T-cell (primary cell): Measurements from ENCODE around the gene WDR7. TPM values are rescaled to one million over a fixed set of nuclear protein-coding genes. Genes with fewer than 3 reads are reported as not detected.

Source experiments
- ATAC-seq, 4 experiments: fragments of 200-7000 bp in 3 of 4; fragments of 150-1000 bp in 1 of 4; cut with Tn5 transposase; replicated peaks in 1 of 4; 1 replicate in 3 of 4; 2 replicates in 1 of 4; pipeline ENCODE4 v1.10.0; 2021; ENCODE audit warnings: moderate library complexity in 3 of 4, mild to moderate bottlenecking in 2 of 4, moderate number of reproducible peaks in 1 of 4
- CTCF ChIA-PET, 2 donors: fragments of 300-600 bp; sonication (Branson Sonifier 250); formaldehyde crosslinking; loops; one replicate each; lab custom pipeline; 2022; ENCODE audit warnings: antibody characterized with exemption in 2 of 2; lab: Charles Lee
- POLR2A ChIA-PET, 2 donors: fragments of 300-600 bp; sonication (Branson Sonifier 250); formaldehyde crosslinking; loops; one replicate each; lab custom pipeline; 2022; ENCODE audit warnings: antibody characterized with exemption in 2 of 2; lab: Charles Lee
- DNase-seq, 35 experiments: peaks; one replicate each; pipeline versions ENCODE4 v3.0.0 to v3.0.0-alpha.2; 2013 to 2023
- H3K27ac ChIP-seq: one replicate; pipeline ENCODE4 v1.5.1; 2013; ENCODE audit warnings: low read length
- H3K27me3 ChIP-seq, 2 experiments: replicated peaks in 1 of 2; 1 replicate in 1 of 2; 2 replicates in 1 of 2; pipeline versions ENCODE4 v1.6.1 to v1.7.0; 2013; ENCODE audit warnings: low read length in 1 of 2, mixed read lengths in 1 of 2; ENCODE audit not compliant: control insufficient read depth in 2 of 2, insufficient read depth in 2 of 2; ENCODE audit errors: extremely low read depth in 1 of 2
- H3K36me3 ChIP-seq, 2 donors: 1 replicate in 1 of 2; 2 replicates in 1 of 2; pipeline versions ENCODE4 v1.6.1 to v1.7.0; 2013; ENCODE audit warnings: low read length in 1 of 2; ENCODE audit not compliant: control insufficient read depth in 2 of 2, insufficient read depth in 1 of 2; ENCODE audit errors: extremely low read depth in 1 of 2
- H3K4me1 ChIP-seq, 2 experiments: 1 replicate in 1 of 2; 2 replicates in 1 of 2; pipeline versions ENCODE4 v1.6.1 to v1.7.0; 2013; ENCODE audit warnings: low read length in 2 of 2, mixed read lengths in 1 of 2; ENCODE audit not compliant: insufficient read depth in 2 of 2, control insufficient read depth in 1 of 2; ENCODE audit errors: extremely low read depth in 1 of 2
- H3K4me3 ChIP-seq, 2 donors: 1 replicate in 1 of 2; 2 replicates in 1 of 2; pipeline versions ENCODE4 v1.5.1 to v1.7.0; 2013; ENCODE audit warnings: mild to moderate bottlenecking in 2 of 2, low read length in 1 of 2, moderate library complexity in 1 of 2; ENCODE audit not compliant: control insufficient read depth in 1 of 2; ENCODE audit errors: extremely low read depth in 1 of 2
- H3K9me3 ChIP-seq: 2 replicates; pipeline ENCODE4 v1.7.0; 2013
- H3K27ac Mint-ChIP-seq, 2 donors: one replicate each; pipeline ENCODE4 v1.8.0; 2020 to 2021; ENCODE audit warnings: mild to moderate bottlenecking in 2 of 2, mixed read lengths in 2 of 2
- H3K27me3 Mint-ChIP-seq, 2 donors: one replicate each; pipeline ENCODE4 v1.8.0; 2021 to 2022; ENCODE audit warnings: mixed read lengths in 2 of 2
- H3K36me3 Mint-ChIP-seq: one replicate; pipeline ENCODE4 v1.8.0; 2021; ENCODE audit warnings: mixed read lengths
- H3K4me1 Mint-ChIP-seq, 3 donors: one replicate each; pipeline ENCODE4 v1.8.0; 2020 to 2022; ENCODE audit warnings: mixed read lengths in 3 of 3, mild to moderate bottlenecking in 1 of 3
- H3K4me3 Mint-ChIP-seq, 3 donors: one replicate each; pipeline ENCODE4 v1.8.0; 2020 to 2022; ENCODE audit warnings: mild to moderate bottlenecking in 3 of 3, mixed read lengths in 3 of 3, moderate library complexity in 3 of 3
- H3K9me3 Mint-ChIP-seq, 3 donors: one replicate each; pipeline ENCODE4 v1.8.0; 2020 to 2022; ENCODE audit warnings: mixed read lengths in 3 of 3
- WGBS: methylation state at CpG from one replicate; pipeline ENCODE4 v1.1.5; 2013; ENCODE audit warnings: missing lambda C conversion rate; ENCODE audit not compliant: insufficient coverage; 5-methylcytosine and 5-hydroxymethylcytosine counted together
- total RNA-seq, 35 experiments: library from RNA in 6 of 35; stranded (reverse) in 6 of 35; fragments of 120-200 nt in 1 of 35; gene quantifications; one replicate each; pipeline versions ENCODE4 v1.2.1 to v1.2.4 and lab custom pipeline; 2013 to 2026

Gene WDR7
- total RNA-seq, 5 donors from 2014 or later (not counting 1 experiment from before 2014, with no cell fraction given) = 35.9 to 65.6 (median 41.5) TPM

GRCh38 chr18:56799756-56800155 is 148.6 kb downstream of the WDR7 start:
- Histone ChIP-seq H3K4me1 (no peaks in the 10 kb centered on the region), H3K27ac (no peak overlapping the region), H3K27me3 (no peaks in the 10 kb centered on the region), H3K4me3 (no peak overlapping the region), H3K9me3 (peaks cover 3% of the 10 kb centered on the region), H3K36me3 (peaks cover 0 to 19% of the 10 kb centered on the region in 2 donors)
- WGBS = no CpG with 5 or more reads among the region's 2 CpGs
- no peaks in the 10 kb centered on the region for H3K27me3 Mint-ChIP-seq
- H3K4me1 Mint-ChIP-seq = no peaks in the 10 kb centered on the region
- ChIA-PET CTCF (no interaction called here), POLR2A (no interaction called here)
- H3K4me3 Mint-ChIP-seq = no peak overlapping the region
- peaks cover 0 to 4% (median 2%) of the 10 kb centered on the region in 3 donors for H3K9me3 Mint-ChIP-seq
- ATAC-seq (no peak), DNase-seq (no peak)
- H3K36me3 Mint-ChIP-seq = peaks cover 53% of the 10 kb centered on the region
- no peak overlapping the region for H3K27ac Mint-ChIP-seq

- WGBS = no CpG with 5 or more reads among the region's 1 CpG
- H3K4me1 Mint-ChIP-seq = no peaks in the 10 kb centered on the region
- Histone ChIP-seq H3K27ac (no peak overlapping the region), H3K4me1 (no peaks in the 10 kb centered on the region), H3K9me3 (peaks cover 3% of the 10 kb centered on the region), H3K27me3 (no peaks in the 10 kb centered on the region), H3K36me3 (peaks cover 0 to 10% of the 10 kb centered on the region in 2 donors), H3K4me3 (no peak overlapping the region)
- H3K36me3 Mint-ChIP-seq = peaks cover 55% of the 10 kb centered on the region
- ChIA-PET CTCF (interaction anchor here in 1 of 2 donors (0.6 kb wide), 1 partner anchor 75 kb away, joined by 3 read pairs; no protein-coding TSS in a partner anchor), POLR2A (no interaction called here)
- ATAC-seq (no peak), DNase-seq (no peak)
- H3K27me3 Mint-ChIP-seq = no peaks in the 10 kb centered on the region
- H3K27ac Mint-ChIP-seq = no peak overlapping the region
- H3K9me3 Mint-ChIP-seq = peaks cover 0 to 4% (median 2%) of the 10 kb centered on the region in 3 donors
- no peak overlapping the region for H3K4me3 Mint-ChIP-seq
These were observed 151.9 kb downstream of the WDR7 start for GRCh38 chr18:56803051-56803450.

GRCh38 chr18:56804395-56804794 is 153.2 kb downstream of the WDR7 start:
- no peaks in the 10 kb centered on the region for H3K4me1 Mint-ChIP-seq
- H3K27me3 Mint-ChIP-seq = no peaks in the 10 kb centered on the region
- no CpG with 5 or more reads among the region's 5 CpGs for WGBS
- H3K9me3 Mint-ChIP-seq = peaks cover 0 to 4% (median 2%) of the 10 kb centered on the region in 3 donors
- H3K27me3 ChIP-seq = no peaks in the 10 kb centered on the region
- H3K4me1 ChIP-seq = no peaks in the 10 kb centered on the region
- no peak overlapping the region for H3K4me3 Mint-ChIP-seq
- ATAC-seq (no peak), DNase-seq (no peak)
- H3K27ac Mint-ChIP-seq = no peak overlapping the region
- H3K4me3 ChIP-seq = no peak overlapping the region
- POLR2A ChIA-PET = no interaction called here
- CTCF ChIA-PET = no interaction called here
- H3K27ac ChIP-seq = no peak overlapping the region
- H3K36me3 ChIP-seq = peaks cover 0 to 7% of the 10 kb centered on the region in 2 donors
- peaks cover 52% of the 10 kb centered on the region for H3K36me3 Mint-ChIP-seq
- H3K9me3 ChIP-seq = peaks cover 3% of the 10 kb centered on the region

GRCh38 chr18:56807901-56808300 is 156.7 kb downstream of the WDR7 start:
- Histone ChIP-seq H3K27ac (no peak overlapping the region), H3K4me3 (no peak overlapping the region), H3K36me3 (peaks cover 0 to 4% of the 10 kb centered on the region in 2 donors), H3K9me3 (no peaks in the 10 kb centered on the region), H3K4me1 (no peaks in the 10 kb centered on the region), H3K27me3 (no peaks in the 10 kb centered on the region)
- WGBS = 90% methylated on average over 2 of the region's 2 CpGs
- CTCF ChIA-PET = no interaction called here
- H3K4me3 Mint-ChIP-seq = no peak overlapping the region
- no peaks in the 10 kb centered on the region for H3K4me1 Mint-ChIP-seq
- no peaks in the 10 kb centered on the region for H3K27me3 Mint-ChIP-seq
- DNase-seq (no peak), ATAC-seq (no peak)
- H3K27ac Mint-ChIP-seq = no peak overlapping the region
- POLR2A ChIA-PET = interaction anchor here in 1 of 2 donors (0.6 kb wide), 1 partner anchor 34 kb away, joined by 8 read pairs; no protein-coding TSS in a partner anchor
- H3K36me3 Mint-ChIP-seq = peaks cover 26% of the 10 kb centered on the region
- no peaks in the 10 kb centered on the region for H3K9me3 Mint-ChIP-seq

GRCh38 chr18:56812674-56813073 is 161.5 kb downstream of the WDR7 start:
- Histone ChIP-seq H3K9me3 (no peaks in the 10 kb centered on the region), H3K27ac (no peak overlapping the region), H3K36me3 (peaks cover 0 to 3% of the 10 kb centered on the region in 2 donors), H3K4me3 (no peak overlapping the region), H3K27me3 (no peaks in the 10 kb centered on the region), H3K4me1 (no peaks in the 10 kb centered on the region)
- Mint-ChIP-seq H3K4me1 (no peaks in the 10 kb centered on the region), H3K4me3 (no peak overlapping the region), H3K27ac (no peak overlapping the region), H3K9me3 (no peaks in the 10 kb centered on the region), H3K36me3 (peaks cover 17% of the 10 kb centered on the region), H3K27me3 (no peaks in the 10 kb centered on the region)
- 100% methylated on average over 1 of the region's 5 CpGs for WGBS
- ChIA-PET CTCF (no interaction called here), POLR2A (no interaction called here)
- ATAC-seq = no peak
- DNase-seq = no peak

- DNase-seq (no peak), ATAC-seq (no peak)
- Histone ChIP-seq H3K36me3 (peaks cover 0 to 3% of the 10 kb centered on the region in 2 donors), H3K4me1 (no peaks in the 10 kb centered on the region), H3K27me3 (no peaks in the 10 kb centered on the region), H3K4me3 (no peak overlapping the region), H3K27ac (no peak overlapping the region), H3K9me3 (no peaks in the 10 kb centered on the region)
- H3K36me3 Mint-ChIP-seq = peaks cover 26% of the 10 kb centered on the region
- no peaks in the 10 kb centered on the region for H3K27me3 Mint-ChIP-seq
- no peaks in the 10 kb centered on the region for H3K9me3 Mint-ChIP-seq
- POLR2A ChIA-PET = no interaction called here
- CTCF ChIA-PET = no interaction called here
- no peak overlapping the region for H3K4me3 Mint-ChIP-seq
- H3K4me1 Mint-ChIP-seq = peaks cover 0 to 5% (median 0%) of the 10 kb centered on the region in 3 donors
- H3K27ac Mint-ChIP-seq = no peak overlapping the region
- WGBS = 96% methylated on average over 7 of the region's 7 CpGs
These were observed 164.8 kb downstream of the WDR7 start for GRCh38 chr18:56815926-56816325.
